Inflammatory macrophage treated with lipopolysaccharide for 1 hour (primary cell): ENCODE measurements around the gene TMEM183A.
"Not testable (repeated sequence)": the region's sequence is repeated elsewhere in the genome, so short reads cannot be mapped to it uniquely, and the experiment has no call there.

Experiments
- DNase-seq, 2 donors: peaks; one replicate each; pipeline ENCODE4 v3.0.0-alpha.2; 2020 to 2022

TMEM183A gene

DNA sequence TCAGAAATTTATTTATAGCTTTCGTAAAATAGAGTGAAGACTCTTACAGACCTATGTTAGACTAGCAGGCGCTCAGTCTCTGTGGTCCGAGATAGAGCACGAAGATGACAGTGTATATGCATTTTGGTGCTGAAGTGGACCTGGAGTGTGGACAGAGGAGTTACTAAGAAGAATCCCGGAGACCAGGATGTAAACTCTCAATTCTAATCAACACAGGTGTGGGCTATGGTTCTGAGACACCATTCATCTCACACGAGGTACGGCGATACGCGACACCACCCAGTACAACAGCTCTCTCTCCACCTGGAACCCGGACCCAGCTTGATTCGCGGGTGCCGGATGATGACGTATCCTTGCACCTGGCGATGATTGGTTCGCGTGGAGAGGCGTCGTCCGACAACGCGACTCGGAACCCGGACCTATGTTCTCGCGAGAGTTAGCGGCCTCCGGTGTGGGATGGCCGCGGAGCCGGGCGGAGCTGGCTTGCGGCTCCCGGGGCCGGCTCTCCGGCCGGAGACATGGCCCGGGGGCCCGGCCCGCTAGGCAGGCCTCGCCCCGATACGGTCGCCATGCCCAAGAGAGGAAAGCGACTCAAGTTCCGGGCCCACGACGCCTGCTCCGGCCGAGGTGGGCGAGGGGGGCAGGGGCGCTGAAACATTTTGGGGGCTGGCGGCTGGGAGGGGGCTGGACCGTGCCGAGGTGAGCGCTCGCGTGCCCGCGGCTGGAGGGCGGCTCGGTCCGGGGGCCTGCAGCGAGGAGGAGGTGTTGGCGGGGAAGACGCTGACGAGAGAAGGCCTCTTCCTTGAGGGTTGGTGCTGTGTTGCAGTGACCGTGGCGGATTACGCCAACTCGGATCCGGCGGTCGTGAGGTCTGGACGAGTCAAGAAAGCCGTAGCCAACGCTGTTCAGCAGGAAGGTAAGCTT, at the start of gene TMEM183A:
Gene TMEM183A, plus strand, starts transcription at position 427 of the 924 bp plus-strand sequence. Its CDS starts 92 bp downstream, at position 519.
- DNase-seq = peak; percentile 95 to 98

DNA sequence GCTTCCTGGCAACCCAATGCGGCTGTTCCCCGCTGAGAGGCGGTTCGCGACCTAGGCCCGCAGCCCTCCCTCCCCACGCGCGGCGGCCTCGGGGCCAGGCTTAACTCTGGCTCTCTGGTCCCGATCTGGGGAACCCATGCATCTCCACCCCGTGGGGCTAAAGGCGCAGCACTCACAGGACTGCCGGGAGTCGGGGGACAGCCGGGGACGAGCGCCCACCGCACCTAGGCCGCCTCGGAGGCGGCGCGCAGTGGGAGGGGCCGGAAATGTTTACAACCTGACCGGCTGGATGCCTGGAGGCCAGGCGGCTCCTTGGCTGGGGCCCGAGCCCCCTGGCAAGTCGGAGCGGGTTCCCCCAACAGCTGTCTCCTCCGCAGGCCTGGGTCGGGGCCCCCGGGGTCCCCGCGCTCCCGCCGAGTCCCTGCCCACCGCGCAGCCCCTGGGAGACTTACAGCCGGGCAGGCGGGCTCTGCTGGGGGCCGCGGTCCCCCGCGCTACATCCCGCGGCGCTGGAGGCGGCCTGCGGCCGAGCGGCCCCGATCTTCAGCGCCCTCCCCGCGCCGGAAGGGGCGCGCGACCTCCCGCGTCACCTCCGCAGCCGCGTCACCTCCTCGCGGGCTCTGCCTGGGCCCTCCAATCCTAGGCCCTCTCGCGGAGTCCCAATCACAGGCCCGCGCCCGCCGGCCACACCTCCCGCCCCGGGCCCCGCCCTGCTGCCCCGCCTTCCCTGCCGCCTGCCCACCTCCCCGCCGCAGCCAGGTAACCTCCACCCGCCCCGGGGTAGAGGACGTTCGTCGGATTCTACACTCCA, 49.2 kb upstream of the TMEM183A start, which contains the start of gene ADIPOR1:
Gene ADIPOR1, minus strand, starts transcription at position 580 of the 811 bp plus-strand sequence. CDS start 7,242 bp downstream, outside the sequence.
- peak; percentile 83 to 87 for DNase-seq

DNA sequence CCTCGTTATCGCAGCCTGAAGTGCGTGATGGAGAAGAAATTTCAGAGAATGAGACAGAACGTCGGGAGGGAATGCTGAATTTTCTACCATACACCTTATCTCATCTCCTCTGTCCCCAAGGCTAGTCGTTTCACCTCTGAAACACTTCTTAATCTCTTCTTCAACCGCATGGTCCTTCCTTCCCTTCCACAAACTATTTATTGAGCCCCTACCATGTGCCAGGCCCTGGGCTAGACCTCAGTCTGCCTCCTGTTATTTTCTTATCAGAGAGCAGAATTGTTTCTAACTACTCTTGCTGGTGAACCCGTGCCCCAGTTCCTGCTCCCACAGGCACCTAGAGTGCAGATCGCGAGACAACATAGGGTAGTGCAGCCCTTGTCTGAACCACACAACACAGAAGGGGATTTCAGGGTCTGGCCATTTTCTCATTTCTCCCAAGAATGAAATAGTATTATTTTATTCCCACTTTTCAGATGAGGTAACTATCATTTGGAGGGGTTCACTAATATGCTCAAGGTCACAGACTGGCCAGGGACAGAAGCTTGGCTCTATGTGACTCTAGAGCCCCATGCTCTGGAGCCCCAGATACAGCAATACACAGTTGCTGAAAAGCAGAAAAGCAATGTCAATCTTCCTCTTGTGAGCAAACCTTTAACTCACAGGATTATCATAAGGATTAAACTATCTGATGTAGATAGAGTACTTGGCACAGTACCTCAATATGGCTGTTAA, 48.5 kb upstream of the TMEM183A start:
- DNase-seq = no peak

DNA sequence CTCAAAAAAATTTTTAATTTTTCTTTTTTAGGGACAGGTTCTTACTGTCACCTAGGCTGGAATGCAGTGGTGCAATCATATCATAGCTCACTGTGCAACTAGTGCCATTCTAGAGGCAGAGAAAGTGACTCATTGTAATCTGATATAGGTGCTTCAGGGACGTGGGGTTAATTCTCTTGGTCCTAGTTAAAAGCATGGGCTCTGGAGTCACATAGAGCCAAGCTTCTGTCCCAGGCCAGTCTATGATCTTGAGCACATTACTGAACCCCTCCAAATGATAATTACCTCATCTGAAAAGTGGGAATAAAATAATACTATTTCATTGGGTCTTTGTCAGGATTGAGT, 47.9 kb upstream of the TMEM183A start:
- DNase-seq = no peak

DNA sequence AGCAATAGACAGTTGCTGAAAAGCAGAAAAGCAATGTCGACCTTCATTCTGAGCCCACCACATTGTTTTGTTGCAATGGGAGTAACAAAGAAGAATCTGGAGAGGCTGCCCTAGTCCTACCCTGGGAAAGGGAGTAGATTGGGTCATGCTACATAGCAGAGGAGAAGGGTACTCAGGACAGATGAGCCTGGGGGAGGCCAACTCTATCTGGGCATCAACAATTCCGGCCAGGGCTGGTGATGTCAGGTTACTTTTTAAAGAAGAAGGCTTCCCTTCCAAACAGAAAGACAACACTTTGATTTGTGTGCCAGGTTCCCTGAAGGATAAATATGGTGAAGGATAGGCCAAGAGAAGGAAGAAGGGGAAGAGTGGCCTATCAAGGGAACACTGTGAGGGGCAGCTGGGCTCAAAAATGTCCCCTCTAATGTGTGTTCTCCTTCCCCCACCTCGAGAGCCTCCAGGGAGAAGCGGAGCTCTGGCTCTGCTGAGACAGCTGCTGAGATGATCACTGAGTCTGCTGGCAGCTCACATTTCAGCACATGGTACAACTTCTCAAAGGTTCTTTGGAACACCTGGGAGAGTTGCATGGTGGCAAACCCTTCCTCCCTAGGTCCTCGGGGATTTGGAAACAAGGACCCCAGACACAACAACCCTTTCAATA, 45.8 kb upstream of the TMEM183A start:
- no peak for DNase-seq

DNA sequence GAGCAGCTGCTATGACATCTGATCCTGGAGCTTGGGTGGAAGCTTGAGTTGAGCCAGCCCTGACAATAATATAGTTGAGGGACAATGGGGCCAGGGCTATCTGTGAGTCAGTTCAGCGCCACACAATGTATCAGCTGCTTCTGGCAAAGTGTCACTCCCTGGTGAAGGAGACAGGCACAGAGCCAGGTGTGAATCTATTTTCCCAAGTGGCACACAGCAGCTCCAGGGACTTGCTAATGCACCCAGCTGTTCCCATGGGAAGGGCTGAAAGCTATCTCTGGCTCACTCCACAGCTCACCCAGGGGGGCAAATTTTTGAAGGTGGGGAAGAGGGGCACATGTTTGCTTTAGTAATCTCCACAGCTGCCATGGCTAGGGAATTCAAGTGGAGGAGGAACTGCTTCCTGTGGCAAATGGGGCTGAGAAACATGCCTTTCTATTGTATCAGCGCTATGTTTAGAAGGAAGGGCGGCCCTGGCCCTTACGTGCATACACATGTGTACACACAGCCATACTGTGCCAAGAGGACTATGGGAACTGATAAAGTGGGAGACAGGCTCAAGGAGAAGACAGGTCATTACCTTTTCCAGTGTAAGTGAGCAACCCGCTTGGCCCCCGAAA, 42.3 kb upstream of the TMEM183A start:
- no peak for DNase-seq

DNA sequence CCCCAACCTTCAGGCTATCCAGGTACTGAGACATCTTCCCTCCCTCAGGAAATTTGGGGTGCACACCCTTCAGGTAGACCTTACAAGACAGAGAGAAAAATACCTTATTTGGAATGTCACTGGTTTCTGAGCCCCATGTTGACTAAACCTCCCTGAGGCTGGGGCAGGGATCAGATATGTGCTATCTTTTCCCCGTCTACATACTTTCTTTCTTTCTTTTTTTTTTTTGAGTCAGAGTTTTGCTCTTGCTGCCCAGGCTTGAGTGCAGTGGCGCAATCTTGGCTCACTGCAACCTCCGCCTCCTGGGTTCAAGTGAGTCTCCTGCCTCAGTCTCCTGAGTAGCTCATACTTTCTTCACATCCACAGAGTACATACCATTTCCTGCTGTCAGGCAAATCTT, 41.8 kb upstream of the TMEM183A start:
- no peak for DNase-seq

- DNase-seq = peak in 1 of 2 donors; percentile 30
Observed at GRCh38 chr1:202966006-202966898, 40.9 kb upstream of the TMEM183A start.

DNA sequence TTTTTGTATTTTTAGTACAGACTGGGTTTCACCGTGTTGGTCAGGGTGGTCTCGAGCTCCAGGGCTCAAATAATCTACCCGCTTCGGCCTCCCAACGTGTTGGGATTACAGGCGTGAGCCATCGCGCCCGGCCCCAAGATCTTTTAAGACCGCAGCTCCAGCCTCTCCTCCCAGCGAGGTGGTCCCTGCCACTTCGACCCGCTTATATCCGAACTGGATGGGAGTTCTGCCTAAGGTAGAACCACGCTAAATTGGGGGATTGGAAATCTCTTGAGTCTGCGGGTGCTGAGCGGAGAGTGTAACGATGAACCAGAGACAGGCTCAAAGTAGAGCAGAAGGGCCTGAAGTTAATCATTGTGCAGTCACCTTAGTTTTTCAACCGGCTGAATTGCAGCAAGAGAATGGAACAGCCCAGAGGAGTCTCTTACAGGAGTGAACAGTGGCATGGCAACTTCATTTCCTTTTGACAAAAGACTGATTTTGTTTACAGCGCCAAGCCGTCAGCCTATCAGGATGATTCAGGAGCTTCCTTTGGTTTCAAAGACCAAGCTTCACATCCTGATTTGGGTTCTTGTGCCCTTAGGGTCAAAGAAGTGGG, 39.4 kb upstream of the TMEM183A start:
- DNase-seq = peak; percentile 39 to 51

DNA sequence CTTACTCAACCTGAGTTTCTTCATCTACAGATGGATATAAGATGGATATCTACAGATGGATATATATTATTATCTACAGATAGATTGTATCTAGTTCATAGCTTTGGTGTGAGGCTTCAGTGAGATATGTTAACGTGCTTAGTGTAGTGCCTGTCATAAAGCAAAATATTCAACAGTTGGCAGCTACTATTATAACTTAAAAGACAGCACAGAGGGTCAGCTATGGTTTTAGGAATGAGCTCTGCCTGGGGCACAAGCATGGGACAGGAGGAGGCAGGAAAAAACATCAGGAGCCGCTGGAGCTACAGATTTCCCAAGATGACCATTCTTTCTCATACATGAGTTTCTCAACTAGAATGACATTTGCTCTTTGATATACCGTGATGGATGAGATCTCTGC, 38.8 kb upstream of the TMEM183A start:
- DNase-seq = no peak

- DNase-seq = peak; percentile 84 to 88
Observed at GRCh38 chr1:202968895-202969295, 38.3 kb upstream of the TMEM183A start.

GRCh38 chr1:202972046-202972445, 35.1 kb upstream of the TMEM183A start:
- no peak for DNase-seq

DNA sequence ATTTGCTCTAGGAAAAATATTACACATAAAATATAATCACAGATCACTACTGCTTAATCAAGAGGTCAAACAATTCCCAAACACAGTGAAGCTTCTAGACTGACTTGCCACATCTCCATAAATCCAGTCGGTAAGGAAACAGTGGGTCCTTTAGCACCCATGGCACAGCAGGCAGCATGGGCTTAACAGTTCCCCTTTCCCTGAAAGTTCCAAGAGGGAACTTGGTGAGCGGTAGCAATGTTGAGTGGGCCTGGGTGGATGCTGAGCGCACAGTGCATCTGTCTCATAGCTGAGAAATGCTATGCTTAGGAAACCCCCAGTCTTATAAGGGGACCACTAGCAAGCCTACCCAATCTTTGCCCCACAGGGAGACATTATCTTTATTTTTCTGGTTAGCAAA, 32.3 kb upstream of the TMEM183A start:
- DNase-seq = peak in 1 of 2 donors; percentile 39

GRCh38 chr1:202976633-202977032, 30.5 kb upstream of the TMEM183A start:
- peak; percentile 52 to 62 for DNase-seq

- peak in 1 of 2 donors; percentile 33 for DNase-seq
Observed at GRCh38 chr1:202979459-202979858, 27.7 kb upstream of the TMEM183A start.

DNA sequence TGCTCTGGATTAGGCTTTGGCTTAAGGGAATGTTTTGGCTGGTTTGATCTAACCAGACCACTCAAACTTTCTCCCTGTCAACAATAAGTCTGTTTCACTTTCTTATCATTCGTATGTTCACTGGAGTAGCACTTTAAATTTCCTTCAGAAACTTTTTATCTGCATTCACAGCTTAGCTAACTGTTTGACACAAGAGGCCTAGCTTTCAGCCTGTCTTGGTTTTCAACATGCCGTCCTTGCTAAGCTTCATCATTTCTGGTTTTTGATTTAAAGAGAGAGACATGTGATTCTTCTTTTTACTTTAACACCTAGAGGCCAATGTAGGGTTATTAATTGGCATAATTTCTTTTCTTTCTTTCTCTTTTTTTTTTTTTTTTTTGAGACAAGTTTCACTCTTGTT, 25.2 kb upstream of the TMEM183A start:
- DNase-seq = no peak

GRCh38 chr1:202982715-202983430, 24.3 kb upstream of the TMEM183A start:
- DNase-seq = peak; percentile 73 to 79

DNA sequence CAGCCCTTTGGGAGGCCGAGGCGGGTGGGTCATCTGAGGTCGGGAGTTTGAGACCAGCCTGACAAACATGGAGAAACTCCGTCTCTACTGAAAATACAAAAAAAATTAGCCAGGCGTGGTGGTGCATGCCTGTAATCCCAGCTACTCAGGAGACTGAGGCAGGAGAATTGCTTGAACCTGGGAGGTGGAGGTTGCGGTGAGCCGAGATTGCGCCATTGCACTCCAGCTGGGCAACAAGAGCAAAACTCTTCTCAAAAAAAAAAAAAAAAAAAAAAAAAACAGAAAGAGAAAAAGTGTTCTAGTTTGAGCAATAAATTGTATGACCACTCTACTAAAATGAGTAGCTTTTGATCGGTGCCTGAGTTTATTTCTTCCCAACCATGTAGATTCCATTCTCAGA, 21.1 kb upstream of the TMEM183A start:
- not testable (repeated sequence) for DNase-seq

DNA sequence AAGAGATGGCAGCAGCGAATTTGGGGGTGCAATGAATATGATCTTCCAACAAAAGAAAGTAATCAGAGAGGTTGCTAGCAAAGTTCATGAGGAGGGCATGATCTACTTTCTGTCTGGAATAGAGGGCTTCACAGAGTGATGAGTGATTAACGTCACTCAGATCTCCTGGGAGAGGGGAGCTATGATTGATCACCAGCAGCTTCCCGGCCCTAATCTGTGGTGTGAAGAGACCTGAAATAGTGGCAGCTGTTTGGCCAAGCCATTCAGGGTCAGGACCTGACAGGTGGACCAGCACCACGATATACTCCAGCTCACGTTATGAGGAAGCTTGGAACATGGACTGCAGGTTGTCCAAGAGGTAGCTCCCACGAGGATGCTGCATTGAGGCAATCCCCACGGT, 19.9 kb upstream of the TMEM183A start:
- DNase-seq = no peak
